SKM-1 (cell line): ENCODE data around the gene BPIFA2.
"Not testable (repeated sequence)": the region's sequence is repeated elsewhere in the genome, so short reads cannot be mapped to it uniquely, and the experiment has no call there.

ENCODE experiments used
- DNase-seq: peaks from one replicate; lab custom pipeline; 2025; ENCODE audit not compliant: unreplicated experiment; lab: John Stamatoyannopoulos, UW

The BPIFA2 gene, protein sequence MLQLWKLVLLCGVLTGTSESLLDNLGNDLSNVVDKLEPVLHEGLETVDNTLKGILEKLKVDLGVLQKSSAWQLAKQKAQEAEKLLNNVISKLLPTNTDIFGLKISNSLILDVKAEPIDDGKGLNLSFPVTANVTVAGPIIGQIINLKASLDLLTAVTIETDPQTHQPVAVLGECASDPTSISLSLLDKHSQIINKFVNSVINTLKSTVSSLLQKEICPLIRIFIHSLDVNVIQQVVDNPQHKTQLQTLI

DNA sequence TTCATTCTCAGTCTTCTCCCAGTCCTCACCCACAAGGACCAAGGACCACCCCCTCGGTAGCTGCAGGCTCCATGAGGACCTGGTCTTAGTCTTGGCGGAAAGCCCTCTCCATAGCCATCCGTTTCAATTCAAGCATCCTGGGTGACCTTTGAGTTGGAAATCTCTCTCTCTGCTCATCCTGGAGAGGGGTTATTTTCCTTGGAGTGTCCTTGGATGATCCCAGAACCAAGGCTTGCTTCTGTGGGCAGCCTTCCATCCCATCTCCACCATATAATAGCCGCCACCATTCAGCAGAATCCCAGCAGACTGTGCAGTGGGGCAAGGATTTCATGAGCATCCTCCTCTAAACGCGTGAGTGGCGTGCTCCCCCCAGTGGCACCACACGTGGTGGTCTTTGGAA lies at the start of gene BPIFA2:
BPIFA2 (plus strand) TSS at position 301 of the 400 bp plus-strand sequence. CDS start 987 bp downstream, outside the sequence.
- DNase-seq, result no peak

- no peak for DNase-seq
Observed at GRCh38 chr20:33119725-33120720, 47.9 kb upstream of the BPIFA2 start.

GRCh38 chr20:33120934-33121333 lies 47.0 kb upstream of the BPIFA2 start:
- DNase-seq, result no peak

DNA sequence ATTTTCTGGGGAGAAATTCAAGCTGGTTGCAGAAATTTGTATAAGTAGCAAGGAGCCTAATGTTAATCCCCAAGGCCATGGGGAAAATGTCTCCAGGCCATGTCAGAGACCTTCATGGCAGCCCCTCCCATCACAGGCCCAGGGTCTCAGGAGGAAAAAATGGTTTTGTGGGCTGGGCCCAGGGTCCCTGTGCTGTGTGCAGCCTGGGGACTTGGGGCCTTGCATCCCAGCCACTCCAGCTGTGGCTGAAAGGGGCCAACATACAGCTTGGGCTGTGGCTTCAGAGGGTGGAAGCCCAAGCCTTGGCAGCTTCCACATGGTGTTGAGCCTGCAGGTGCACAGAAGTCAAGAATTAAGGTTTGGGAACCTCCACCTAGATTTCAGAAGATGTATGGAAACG lies 45.7 kb upstream of the BPIFA2 start:
- not testable (repeated sequence) for DNase-seq

GRCh38 chr20:33124261-33124660 lies 43.7 kb upstream of the BPIFA2 start:
- no peak for DNase-seq

DNA sequence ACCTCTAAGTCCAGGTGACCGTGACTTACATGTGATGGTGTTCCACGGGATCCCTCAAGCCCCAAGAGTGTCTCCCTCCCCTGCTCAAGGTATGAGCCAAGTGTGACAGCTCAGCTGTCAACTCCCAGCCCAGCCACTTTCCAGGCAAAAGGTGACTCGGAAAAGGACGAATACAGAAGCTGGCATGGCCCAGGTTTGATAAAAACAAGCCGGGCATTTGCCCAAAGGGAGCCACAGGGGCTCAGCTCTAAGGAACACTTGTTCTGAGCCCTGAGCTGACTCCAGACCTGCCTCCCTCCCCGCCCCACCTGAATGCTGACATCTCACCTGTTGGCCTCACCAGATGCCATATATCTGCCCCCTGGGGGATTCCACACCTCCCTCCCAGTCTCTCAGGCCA lies 43.0 kb upstream of the BPIFA2 start:
- no peak for DNase-seq

GRCh38 chr20:33125983-33126382 lies 42.0 kb upstream of the BPIFA2 start:
- no peak for DNase-seq

- DNase-seq, result no peak
Observed at GRCh38 chr20:33127422-33128097, 40.4 kb upstream of the BPIFA2 start.

DNA sequence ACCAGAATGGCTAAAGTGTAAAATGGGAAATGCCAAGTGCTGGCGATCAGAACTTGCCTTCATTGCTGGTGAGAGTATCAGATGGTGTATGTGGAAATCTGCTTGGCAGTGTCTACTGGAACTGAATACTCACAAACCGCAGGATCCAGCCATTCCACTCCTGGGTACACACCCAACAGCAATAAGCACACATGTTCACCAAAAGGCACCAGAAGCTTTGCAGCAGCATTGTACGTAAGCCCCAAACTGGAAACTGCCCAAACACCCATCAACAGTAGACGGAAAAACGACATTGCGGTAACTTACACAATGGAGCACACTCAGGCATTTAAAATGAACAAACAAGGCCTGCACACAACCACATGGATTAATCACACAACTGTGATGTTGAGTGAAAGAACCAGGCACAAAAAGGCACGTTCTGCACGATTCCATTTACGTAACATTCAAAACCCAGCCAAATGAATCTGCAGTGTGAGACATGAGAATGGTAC lies 37.3 kb upstream of the BPIFA2 start:
- DNase-seq, result no peak

- no peak for DNase-seq
Observed at GRCh38 chr20:33131949-33132473, 35.9 kb upstream of the BPIFA2 start.

DNA sequence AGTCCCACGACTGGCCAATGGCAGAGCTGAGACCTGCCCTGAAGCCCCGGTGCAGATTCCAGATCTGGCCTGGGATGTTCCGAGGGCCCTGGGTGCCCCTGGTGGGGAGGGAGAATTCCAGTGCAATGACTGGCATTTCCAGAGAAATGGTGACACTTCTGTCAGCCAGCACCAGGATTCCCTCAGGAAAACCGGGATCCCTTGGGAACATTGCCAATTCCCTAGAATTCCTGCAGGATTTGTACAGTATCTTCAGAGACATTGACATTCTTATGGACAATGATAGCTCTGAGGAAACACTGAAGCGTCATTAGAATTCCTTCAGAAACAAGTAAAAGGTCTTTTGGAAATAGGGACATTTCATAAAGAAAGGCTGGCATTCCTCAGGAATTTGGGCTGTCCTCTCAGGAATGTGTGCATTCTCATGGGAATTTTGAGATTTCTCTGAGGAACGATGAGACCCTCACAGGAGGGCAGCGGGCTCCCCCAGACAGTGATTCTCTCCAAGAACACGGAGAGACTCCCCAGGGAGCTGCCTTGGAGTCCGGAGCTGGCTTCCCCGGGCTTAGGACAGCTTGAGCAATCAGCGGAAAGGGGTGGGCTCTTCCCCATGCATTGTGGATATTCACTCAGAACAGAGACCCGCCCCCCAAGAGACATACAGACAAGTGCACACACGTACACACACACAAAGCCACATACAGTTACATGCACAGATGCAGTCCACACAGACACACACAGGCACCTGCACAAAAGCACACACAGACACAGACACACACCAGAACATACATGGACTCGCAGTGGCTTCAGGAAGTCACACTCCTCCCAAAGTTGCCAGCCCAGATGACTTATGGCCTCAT lies 35.2 kb upstream of the BPIFA2 start:
- DNase-seq, result no peak

- no peak for DNase-seq
Observed at GRCh38 chr20:33133373-33133941, 34.5 kb upstream of the BPIFA2 start.

- no peak for DNase-seq
Observed at GRCh38 chr20:33137195-33137594, 30.8 kb upstream of the BPIFA2 start.

- DNase-seq, result no peak
Observed at GRCh38 chr20:33139467-33139866, 28.5 kb upstream of the BPIFA2 start.

- no peak for DNase-seq
Observed at GRCh38 chr20:33145521-33145920, 22.4 kb upstream of the BPIFA2 start.

DNA sequence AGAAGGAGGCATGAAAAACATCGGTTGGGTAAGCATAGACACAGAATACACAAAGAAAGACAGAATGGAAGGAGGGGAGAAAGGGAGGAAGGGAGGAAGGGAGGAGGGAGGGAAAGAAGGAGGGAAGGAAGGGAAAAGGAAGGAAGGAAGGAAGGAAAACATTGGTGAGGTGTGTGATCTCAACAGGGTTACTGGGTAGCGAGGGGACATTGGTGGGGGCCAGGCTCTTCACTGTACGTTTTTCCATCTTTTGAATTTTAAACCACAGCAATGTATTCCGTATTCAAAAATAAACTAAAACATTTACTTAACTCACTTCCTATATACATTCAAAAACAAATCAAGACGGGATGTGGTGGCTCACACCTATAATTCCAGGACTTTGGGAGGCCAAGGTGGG lies 20.7 kb upstream of the BPIFA2 start:
- DNase-seq, result no peak

DNA sequence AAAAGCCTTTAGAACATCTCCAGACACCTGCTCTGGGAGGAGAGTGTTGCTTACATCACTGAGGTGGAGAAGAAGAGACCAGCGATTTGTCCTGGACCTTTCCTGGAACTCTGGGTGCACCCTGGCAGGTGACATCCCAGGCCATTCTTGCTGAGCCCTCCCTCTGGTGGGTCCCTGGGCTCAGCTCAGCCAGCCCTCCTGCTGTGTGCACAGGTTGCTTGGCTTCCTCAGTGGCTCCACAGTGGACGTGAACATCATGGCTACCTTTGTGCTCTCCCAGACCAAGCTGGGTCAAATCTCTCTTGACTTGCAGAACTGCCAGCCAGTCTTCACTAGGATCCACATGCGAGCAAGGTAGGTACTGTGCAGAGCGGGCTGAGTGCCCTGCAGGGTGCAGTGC lies 19.9 kb upstream of the BPIFA2 start:
- no peak for DNase-seq

DNA sequence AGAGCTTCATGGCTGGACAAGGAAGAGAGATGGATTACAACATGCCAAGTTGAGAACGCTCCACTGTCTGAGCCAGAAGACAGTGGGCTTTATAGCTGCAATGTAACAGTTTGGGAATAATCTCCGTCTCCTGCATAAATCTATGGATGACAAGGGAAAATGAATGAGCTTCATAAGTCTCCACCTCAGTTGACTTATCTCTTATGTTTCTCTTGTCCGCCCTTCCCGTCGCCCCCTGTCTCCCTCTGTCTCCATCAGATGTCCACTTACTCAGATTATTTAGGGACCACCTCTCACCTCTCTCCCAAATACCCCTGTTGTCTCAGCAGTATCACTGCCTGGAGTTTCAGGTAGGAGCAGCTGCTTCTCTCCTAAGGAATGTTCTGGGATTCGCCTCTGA lies 13.7 kb upstream of the BPIFA2 start:
- no peak for DNase-seq

DNA sequence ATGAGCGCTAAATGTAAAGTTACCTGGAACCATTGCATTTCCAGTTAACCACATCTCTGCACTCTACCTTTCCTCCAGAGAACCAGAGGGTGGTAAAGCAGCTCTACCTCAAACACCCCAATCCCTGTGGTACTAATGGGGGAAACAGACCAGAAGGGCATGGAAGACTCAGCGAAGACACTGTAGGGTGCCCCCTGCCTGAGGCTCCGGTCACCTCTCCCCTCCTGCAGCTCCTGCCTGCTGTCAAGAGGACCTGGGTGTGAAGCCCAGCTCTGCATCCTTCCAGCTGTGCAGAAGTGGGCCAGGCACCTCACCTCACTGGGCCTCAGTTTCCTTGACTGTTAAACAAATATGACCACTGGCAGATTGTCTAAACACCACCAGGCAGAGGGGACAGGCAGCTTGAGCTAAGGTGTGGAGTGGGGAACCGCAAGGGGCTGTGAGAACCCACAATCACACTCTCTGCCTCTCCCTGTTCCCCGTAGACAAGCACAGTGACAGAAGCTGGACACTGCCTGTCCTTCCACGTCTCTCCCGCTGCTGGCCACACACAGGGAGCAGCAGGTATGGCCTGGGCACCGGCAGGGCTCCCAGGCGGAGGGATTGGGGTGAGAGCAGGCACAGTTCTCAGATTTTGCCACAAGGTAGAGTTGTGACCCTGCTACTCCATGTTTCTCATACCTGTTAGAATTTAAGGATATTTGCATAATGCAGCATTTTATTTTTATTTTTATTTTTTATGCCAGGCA lies 9.1 kb upstream of the BPIFA2 start:
- DNase-seq, result no peak
